HepG2 (cell line): ENCODE results near the gene ZNF615. TPM values are rescaled to one million over a fixed set of nuclear protein-coding genes. Genes with fewer than 3 reads are reported as not detected.

Experiments used
- ARHGAP35 ChIP-seq: sonication (generic); formaldehyde crosslinking; IDR thresholded peaks from 2 replicates; pipeline ENCODE4 v1.9.0; 2022; ENCODE audit warnings: mild to moderate bottlenecking, inconsistent platforms, moderate library complexity, missing genetic modification reagents, borderline replicate concordance
- BORCS8-MEF2B ChIP-seq: sonication (generic); formaldehyde crosslinking; IDR thresholded peaks from 2 replicates; pipeline ENCODE4 v1.8.0; 2022; ENCODE audit warnings: mild to moderate bottlenecking, missing genetic modification reagents
- DNMT1 ChIP-seq: sonication (generic); formaldehyde crosslinking; IDR thresholded peaks from 2 replicates; pipeline ENCODE4 v1.5.1; 2020; ENCODE audit warnings: mild to moderate bottlenecking, missing genetic modification reagents
- HOXA7 ChIP-seq: sonication (generic); formaldehyde crosslinking; IDR thresholded peaks from 2 replicates; pipeline ENCODE4 v1.8.1; 2022; ENCODE audit warnings: mild to moderate bottlenecking, missing genetic modification reagents, moderate library complexity
- JUNB ChIP-seq: sonication (generic); formaldehyde crosslinking; IDR thresholded peaks from 2 replicates; pipeline ENCODE4 v1.8.0; 2022; ENCODE audit warnings: missing genetic modification reagents, mild to moderate bottlenecking, borderline replicate concordance
- KDM6A ChIP-seq: IDR thresholded peaks from 2 replicates; pipeline ENCODE4 v1.6.1; 2016; ENCODE audit warnings: low read depth
- SCMH1 ChIP-seq: sonication (generic); formaldehyde crosslinking; IDR thresholded peaks from 2 replicates; pipeline ENCODE4 v1.9.0; 2021; ENCODE audit warnings: missing genetic modification reagents, mild to moderate bottlenecking, borderline replicate concordance
- SP4 ChIP-seq: sonication (generic); formaldehyde crosslinking; IDR thresholded peaks from 2 replicates; pipeline ENCODE4 v1.8.1; 2023; ENCODE audit warnings: mild to moderate bottlenecking, missing genetic modification reagents
- TEAD3 ChIP-seq: optimal IDR thresholded peaks from 2 replicates; pipeline ENCODE3; 2016; ENCODE audit warnings: borderline replicate concordance
- ZNF256 ChIP-seq: sonication (generic); formaldehyde crosslinking; conservative IDR thresholded peaks from 2 replicates; pipeline ENCODE4 v1.4.0; 2020; ENCODE audit warnings: missing genetic modification reagents
- ZNF382 ChIP-seq: sonication (generic); formaldehyde crosslinking; IDR thresholded peaks from 2 replicates; pipeline ENCODE4 v1.5.0; 2020; ENCODE audit warnings: missing genetic modification reagents, mild to moderate bottlenecking, borderline replicate concordance
- polyA plus RNA-seq, 8 experiments: library from polyadenylated mRNA; depleted of rRNA in 3 of 8; stranded (reverse) in 7 of 8; unstranded in 1 of 8; fragments of >200 nt; fragmentation: Illumina TruSeq in 4 of 8; extraction: Trizol in 4 of 8; gene quantifications; 2 replicates each; pipeline versions ENCODE4 v1.2.1 to v1.2.3, GENCODE V29; 2011 to 2016; ENCODE audit warnings: low read depth in 4 of 8, missing spikeins in 1 of 8, mixed read lengths in 1 of 8; ENCODE audit not compliant: insufficient read depth in 1 of 8
- total RNA-seq, 5 experiments: library from RNA; depleted of rRNA; stranded (reverse); fragments of >200 nt; fragmentation: Illumina TruSeq; extraction: Trizol; gene quantifications; 2 replicates each; pipeline ENCODE4 v1.2.3, GENCODE V29; 2016; ENCODE audit warnings: low read depth in 1 of 5
- TF ChIP-seq, protein P1 (sequence below): sonication (generic); formaldehyde crosslinking; conservative IDR thresholded peaks from 2 replicates; pipeline ENCODE4 v1.5.0; 2020; ENCODE audit warnings: missing genetic modification reagents
- TF ChIP-seq, protein P2 (sequence below): sonication (generic); formaldehyde crosslinking; IDR thresholded peaks from 2 replicates; pipeline ENCODE4 v1.4.0; 2020; ENCODE audit warnings: low read depth, mild to moderate bottlenecking, missing genetic modification reagents
- TF ChIP-seq, protein P3 (sequence below): sonication (generic); formaldehyde crosslinking; IDR thresholded peaks from 2 replicates; pipeline ENCODE4 v1.4.0; 2020; ENCODE audit warnings: missing genetic modification reagents; ENCODE audit errors: not compliant biosample characterization
- TF ChIP-seq, protein P4 (sequence below): sonication (generic); formaldehyde crosslinking; conservative IDR thresholded peaks from 2 replicates; pipeline ENCODE4 v1.4.0; 2020; ENCODE audit warnings: mild to moderate bottlenecking, missing genetic modification reagents, moderate library complexity
- TF ChIP-seq, protein P5 (sequence below): sonication (generic); formaldehyde crosslinking; conservative IDR thresholded peaks from 2 replicates; pipeline ENCODE4 v1.8.1; 2023; ENCODE audit warnings: missing genetic modification reagents
- TF ChIP-seq, protein P6 (sequence below): sonication (generic); formaldehyde crosslinking; IDR thresholded peaks from 2 replicates; pipeline ENCODE4 v1.8.1; 2023; ENCODE audit warnings: missing genetic modification reagents, inconsistent platforms, borderline replicate concordance

ZNF615 gene
- total and polyA plus RNA-seq, 2 of the 13 experiments (the other 11 are each of a cell fraction or from before 2014, with no cell fraction given) = 5.2 to 7.8 TPM

DNA sequence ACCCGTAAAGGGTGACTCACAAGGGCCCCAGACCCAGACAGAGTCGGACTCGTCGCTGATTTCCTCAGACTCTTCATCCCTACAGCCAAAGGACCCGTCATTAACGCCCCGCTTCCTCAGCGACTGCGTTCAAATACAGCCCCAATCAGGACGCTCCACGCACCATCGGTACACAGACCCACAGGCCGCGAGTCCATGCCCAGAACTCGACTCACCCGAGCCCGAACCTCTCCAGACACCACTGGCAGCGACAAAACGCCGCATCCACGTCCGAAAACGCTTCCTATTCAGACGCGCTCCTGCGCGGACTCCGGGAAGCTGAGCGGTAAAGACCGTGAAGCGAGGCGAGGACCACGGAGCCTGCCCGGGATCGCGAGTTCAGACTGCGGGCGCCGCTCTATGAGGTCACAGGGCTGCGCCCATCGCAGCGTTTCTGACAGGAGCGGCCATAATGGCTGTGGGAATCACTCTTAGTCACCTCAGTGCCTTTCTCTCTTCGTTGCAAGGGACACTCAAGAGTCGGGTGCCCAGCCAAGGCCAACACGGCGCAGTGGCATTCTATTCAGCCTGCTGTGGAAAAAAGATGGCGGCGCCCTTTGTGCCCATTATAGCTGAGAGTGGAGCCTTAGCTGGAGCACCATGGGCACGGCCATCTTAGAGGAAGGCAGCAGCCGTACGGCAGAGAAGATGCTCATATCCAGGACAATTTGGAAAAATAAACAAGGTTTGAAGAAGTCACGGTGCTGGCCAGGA lies 20.2 kb upstream of the ZNF615 start, which contains the start of gene ZNF614 (continued):
- TF ChIP-seq ZNF256 (CRISPR knock-in tag) (no peak), SCMH1 (CRISPR knock-in tag) (no peak), HOXA7 (CRISPR knock-in tag) (no peak), TEAD3 (CRISPR knock-in tag) (peak; percentile 59), ZNF382 (CRISPR knock-in tag) (no peak), SP4 (CRISPR knock-in tag) (no peak), ARHGAP35 (peak; percentile 23; the same call in 1 of the 2 replicates), JUNB (CRISPR knock-in tag) (no peak), BORCS8-MEF2B (CRISPR knock-in tag) (peak; percentile 89), DNMT1 (CRISPR knock-in tag) (0 out of 2 replicates have a peak, but pooled peaks have one; percentile 58), KDM6A (CRISPR knock-in tag) (no peak)
- TF ChIP-seq, protein P1, sequence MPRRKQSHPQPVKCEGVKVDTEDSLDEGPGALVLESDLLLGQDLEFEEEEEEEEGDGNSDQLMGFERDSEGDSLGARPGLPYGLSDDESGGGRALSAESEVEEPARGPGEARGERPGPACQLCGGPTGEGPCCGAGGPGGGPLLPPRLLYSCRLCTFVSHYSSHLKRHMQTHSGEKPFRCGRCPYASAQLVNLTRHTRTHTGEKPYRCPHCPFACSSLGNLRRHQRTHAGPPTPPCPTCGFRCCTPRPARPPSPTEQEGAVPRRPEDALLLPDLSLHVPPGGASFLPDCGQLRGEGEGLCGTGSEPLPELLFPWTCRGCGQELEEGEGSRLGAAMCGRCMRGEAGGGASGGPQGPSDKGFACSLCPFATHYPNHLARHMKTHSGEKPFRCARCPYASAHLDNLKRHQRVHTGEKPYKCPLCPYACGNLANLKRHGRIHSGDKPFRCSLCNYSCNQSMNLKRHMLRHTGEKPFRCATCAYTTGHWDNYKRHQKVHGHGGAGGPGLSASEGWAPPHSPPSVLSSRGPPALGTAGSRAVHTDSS (CRISPR knock-in tag) = no peak
- TF ChIP-seq, protein P2, sequence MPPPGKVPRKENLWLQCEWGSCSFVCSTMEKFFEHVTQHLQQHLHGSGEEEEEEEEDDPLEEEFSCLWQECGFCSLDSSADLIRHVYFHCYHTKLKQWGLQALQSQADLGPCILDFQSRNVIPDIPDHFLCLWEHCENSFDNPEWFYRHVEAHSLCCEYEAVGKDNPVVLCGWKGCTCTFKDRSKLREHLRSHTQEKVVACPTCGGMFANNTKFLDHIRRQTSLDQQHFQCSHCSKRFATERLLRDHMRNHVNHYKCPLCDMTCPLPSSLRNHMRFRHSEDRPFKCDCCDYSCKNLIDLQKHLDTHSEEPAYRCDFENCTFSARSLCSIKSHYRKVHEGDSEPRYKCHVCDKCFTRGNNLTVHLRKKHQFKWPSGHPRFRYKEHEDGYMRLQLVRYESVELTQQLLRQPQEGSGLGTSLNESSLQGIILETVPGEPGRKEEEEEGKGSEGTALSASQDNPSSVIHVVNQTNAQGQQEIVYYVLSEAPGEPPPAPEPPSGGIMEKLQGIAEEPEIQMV = peak; percentile 58; the same call in 1 of the 2 replicates
- TF ChIP-seq, protein P3, sequence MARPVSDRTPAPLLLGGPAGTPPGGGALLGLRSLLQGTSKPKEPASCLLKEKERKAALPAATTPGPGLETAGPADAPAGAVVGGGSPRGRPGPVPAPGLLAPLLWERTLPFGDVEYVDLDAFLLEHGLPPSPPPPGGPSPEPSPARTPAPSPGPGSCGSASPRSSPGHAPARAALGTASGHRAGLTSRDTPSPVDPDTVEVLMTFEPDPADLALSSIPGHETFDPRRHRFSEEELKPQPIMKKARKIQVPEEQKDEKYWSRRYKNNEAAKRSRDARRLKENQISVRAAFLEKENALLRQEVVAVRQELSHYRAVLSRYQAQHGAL (CRISPR knock-in tag) = no peak
- TF ChIP-seq, protein P4, sequence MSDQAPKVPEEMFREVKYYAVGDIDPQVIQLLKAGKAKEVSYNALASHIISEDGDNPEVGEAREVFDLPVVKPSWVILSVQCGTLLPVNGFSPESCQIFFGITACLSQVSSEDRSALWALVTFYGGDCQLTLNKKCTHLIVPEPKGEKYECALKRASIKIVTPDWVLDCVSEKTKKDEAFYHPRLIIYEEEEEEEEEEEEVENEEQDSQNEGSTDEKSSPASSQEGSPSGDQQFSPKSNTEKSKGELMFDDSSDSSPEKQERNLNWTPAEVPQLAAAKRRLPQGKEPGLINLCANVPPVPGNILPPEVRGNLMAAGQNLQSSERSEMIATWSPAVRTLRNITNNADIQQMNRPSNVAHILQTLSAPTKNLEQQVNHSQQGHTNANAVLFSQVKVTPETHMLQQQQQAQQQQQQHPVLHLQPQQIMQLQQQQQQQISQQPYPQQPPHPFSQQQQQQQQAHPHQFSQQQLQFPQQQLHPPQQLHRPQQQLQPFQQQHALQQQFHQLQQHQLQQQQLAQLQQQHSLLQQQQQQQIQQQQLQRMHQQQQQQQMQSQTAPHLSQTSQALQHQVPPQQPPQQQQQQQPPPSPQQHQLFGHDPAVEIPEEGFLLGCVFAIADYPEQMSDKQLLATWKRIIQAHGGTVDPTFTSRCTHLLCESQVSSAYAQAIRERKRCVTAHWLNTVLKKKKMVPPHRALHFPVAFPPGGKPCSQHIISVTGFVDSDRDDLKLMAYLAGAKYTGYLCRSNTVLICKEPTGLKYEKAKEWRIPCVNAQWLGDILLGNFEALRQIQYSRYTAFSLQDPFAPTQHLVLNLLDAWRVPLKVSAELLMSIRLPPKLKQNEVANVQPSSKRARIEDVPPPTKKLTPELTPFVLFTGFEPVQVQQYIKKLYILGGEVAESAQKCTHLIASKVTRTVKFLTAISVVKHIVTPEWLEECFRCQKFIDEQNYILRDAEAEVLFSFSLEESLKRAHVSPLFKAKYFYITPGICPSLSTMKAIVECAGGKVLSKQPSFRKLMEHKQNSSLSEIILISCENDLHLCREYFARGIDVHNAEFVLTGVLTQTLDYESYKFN (CRISPR knock-in tag) = peak; percentile 32
- TF ChIP-seq, protein P5, sequence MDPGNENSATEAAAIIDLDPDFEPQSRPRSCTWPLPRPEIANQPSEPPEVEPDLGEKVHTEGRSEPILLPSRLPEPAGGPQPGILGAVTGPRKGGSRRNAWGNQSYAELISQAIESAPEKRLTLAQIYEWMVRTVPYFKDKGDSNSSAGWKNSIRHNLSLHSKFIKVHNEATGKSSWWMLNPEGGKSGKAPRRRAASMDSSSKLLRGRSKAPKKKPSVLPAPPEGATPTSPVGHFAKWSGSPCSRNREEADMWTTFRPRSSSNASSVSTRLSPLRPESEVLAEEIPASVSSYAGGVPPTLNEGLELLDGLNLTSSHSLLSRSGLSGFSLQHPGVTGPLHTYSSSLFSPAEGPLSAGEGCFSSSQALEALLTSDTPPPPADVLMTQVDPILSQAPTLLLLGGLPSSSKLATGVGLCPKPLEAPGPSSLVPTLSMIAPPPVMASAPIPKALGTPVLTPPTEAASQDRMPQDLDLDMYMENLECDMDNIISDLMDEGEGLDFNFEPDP = peak; percentile 98; the same call in 1 of the 2 replicates
- TF ChIP-seq, protein P6, sequence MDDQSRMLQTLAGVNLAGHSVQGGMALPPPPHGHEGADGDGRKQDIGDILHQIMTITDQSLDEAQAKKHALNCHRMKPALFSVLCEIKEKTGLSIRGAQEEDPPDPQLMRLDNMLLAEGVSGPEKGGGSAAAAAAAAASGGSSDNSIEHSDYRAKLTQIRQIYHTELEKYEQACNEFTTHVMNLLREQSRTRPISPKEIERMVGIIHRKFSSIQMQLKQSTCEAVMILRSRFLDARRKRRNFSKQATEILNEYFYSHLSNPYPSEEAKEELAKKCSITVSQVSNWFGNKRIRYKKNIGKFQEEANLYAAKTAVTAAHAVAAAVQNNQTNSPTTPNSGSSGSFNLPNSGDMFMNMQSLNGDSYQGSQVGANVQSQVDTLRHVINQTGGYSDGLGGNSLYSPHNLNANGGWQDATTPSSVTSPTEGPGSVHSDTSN (CRISPR knock-in tag) = no peak
